ENCODE measurements around the gene MINDY2.

Gene MINDY2

DNA sequence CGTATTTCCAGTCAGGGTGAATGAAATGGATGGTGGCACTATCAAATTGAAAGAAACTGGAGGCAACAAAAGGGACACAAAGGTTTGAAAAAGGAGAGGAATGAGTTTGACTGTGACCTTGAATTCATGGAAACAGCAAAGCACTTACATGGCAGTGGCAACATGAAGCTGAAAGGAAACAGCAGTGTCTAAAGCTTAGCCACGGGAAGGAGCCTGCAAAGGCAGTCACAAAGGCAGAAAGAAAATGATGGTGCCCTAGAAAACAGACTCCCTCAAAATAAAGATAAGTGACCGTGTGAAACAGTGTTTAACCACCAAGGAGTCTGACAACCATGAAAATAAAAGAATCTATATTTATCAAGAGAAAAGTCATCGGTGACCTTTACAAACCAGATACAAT lies 111.1 kb downstream of the MINDY2 start:
- TF ChIP-seq TAF1 (IDR thresholded peaks at IDR 0.05; ENCODE audit: borderline replicate concordance, insufficient read depth, low read length) (no peak), SIN3A (IDR thresholded peaks at IDR 0.05; ENCODE audit: borderline replicate concordance, insufficient read depth, low read length) (no peak), POLR2AphosphoS5 (IDR thresholded peaks at IDR 0.05; ENCODE audit: low read depth, low read length) (no peak), FOXP2 (optimal IDR thresholded peaks at IDR 0.05; ENCODE audit: borderline replicate concordance, extremely low read depth, extremely low read length, insufficient read depth) (no peak)
- TF ChIP-seq, protein P1, sequence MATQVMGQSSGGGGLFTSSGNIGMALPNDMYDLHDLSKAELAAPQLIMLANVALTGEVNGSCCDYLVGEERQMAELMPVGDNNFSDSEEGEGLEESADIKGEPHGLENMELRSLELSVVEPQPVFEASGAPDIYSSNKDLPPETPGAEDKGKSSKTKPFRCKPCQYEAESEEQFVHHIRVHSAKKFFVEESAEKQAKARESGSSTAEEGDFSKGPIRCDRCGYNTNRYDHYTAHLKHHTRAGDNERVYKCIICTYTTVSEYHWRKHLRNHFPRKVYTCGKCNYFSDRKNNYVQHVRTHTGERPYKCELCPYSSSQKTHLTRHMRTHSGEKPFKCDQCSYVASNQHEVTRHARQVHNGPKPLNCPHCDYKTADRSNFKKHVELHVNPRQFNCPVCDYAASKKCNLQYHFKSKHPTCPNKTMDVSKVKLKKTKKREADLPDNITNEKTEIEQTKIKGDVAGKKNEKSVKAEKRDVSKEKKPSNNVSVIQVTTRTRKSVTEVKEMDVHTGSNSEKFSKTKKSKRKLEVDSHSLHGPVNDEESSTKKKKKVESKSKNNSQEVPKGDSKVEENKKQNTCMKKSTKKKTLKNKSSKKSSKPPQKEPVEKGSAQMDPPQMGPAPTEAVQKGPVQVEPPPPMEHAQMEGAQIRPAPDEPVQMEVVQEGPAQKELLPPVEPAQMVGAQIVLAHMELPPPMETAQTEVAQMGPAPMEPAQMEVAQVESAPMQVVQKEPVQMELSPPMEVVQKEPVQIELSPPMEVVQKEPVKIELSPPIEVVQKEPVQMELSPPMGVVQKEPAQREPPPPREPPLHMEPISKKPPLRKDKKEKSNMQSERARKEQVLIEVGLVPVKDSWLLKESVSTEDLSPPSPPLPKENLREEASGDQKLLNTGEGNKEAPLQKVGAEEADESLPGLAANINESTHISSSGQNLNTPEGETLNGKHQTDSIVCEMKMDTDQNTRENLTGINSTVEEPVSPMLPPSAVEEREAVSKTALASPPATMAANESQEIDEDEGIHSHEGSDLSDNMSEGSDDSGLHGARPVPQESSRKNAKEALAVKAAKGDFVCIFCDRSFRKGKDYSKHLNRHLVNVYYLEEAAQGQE (IDR thresholded peaks at IDR 0.05; ENCODE audit: insufficient read depth in 1 of 2, low read depth in 2 of 2, low read length in 2 of 2) = no peak

DNA sequence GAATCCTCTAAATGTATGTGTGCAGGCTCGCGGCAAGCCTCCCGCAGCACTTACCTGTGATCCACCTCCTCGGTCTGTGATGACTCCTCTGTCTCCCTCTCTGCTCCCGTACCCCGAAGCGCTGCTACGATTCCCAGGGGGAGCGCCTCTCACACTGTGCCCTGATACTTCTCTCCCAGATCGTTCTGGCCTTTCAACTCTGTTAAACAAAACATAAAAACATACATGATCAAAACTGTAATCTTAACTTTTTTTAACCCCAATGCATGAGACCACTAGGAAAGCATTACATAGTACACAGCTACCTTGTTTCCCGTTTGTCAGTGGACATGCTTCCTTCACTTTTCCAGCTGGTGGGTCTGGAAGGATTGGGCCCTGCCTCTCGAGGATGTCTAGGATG lies 115.8 kb downstream of the MINDY2 start:
- no peak for TF ChIP-seq TAF1 (IDR thresholded peaks at IDR 0.05; ENCODE audit: borderline replicate concordance, insufficient read depth, low read length)
- TF ChIP-seq FOXP2 (optimal IDR thresholded peaks at IDR 0.05; ENCODE audit: borderline replicate concordance, extremely low read depth, extremely low read length, insufficient read depth) = no peak
- no peak for TF ChIP-seq SIN3A (IDR thresholded peaks at IDR 0.05; ENCODE audit: borderline replicate concordance, insufficient read depth, low read length)
- no peak for TF ChIP-seq POLR2AphosphoS5 (IDR thresholded peaks at IDR 0.05; ENCODE audit: low read depth, low read length)
- TF ChIP-seq, protein P1 (IDR thresholded peaks at IDR 0.05; ENCODE audit: insufficient read depth in 1 of 2, low read depth in 2 of 2, low read length in 2 of 2) = no peak

DNA sequence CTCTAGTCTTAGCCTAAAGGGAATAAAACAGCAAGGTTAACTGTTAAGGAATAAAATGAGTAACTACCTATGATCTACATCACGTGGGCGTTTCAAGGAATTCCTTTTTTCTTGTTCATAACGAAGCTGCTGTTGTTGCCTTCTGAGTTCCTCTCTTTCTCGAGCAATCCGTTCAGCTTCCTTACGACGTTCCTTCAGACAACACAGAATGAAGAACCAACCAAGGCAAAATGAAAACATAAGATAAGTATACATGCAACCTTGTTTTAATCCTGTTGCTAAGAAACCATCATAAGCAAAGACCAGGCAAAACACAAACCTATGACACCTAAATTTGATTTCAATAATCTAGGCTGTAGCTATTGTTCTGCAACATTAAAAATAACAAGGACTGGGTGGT lies 118.3 kb downstream of the MINDY2 start:
- TF ChIP-seq SIN3A (IDR thresholded peaks at IDR 0.05; ENCODE audit: borderline replicate concordance, insufficient read depth, low read length) (no peak), TAF1 (IDR thresholded peaks at IDR 0.05; ENCODE audit: borderline replicate concordance, insufficient read depth, low read length) (no peak), POLR2AphosphoS5 (IDR thresholded peaks at IDR 0.05; ENCODE audit: low read depth, low read length) (no peak), FOXP2 (optimal IDR thresholded peaks at IDR 0.05; ENCODE audit: borderline replicate concordance, extremely low read depth, extremely low read length, insufficient read depth) (no peak)
- TF ChIP-seq, protein P1 (IDR thresholded peaks at IDR 0.05; ENCODE audit: insufficient read depth in 1 of 2, low read depth in 2 of 2, low read length in 2 of 2) = no peak

DNA sequence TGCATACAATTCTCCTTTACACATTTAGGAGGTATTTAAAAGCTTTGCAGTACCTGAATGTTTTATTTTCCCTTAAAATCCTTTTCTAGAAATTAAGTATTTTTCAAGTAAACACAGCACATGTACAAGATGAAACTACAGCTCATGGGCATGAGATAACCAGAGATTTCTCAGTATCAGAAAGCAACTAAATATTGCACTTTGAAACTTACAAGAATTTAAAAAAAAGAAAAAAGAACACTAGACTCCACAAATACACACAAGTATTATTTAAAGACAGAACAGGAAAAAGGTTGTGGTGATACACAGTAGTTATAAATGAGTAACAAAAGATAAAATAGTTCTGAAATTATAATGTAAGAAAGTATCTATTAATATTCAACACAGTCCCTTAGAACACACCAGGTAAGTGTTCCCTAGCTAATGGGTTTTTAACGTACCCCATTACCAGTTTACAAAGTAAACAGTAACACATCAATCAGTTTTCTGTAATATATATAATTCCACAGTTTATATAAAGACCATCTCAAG lies 127.1 kb downstream of the MINDY2 start:
- TF ChIP-seq POLR2AphosphoS5 (IDR thresholded peaks at IDR 0.05; ENCODE audit: low read depth, low read length) (no peak), SIN3A (IDR thresholded peaks at IDR 0.05; ENCODE audit: borderline replicate concordance, insufficient read depth, low read length) (no peak), TAF1 (IDR thresholded peaks at IDR 0.05; ENCODE audit: borderline replicate concordance, insufficient read depth, low read length) (no peak), FOXP2 (optimal IDR thresholded peaks at IDR 0.05; ENCODE audit: borderline replicate concordance, extremely low read depth, extremely low read length, insufficient read depth) (no peak)
- TF ChIP-seq, protein P1 (IDR thresholded peaks at IDR 0.05; ENCODE audit: insufficient read depth in 1 of 2, low read depth in 2 of 2, low read length in 2 of 2) = no peak

DNA sequence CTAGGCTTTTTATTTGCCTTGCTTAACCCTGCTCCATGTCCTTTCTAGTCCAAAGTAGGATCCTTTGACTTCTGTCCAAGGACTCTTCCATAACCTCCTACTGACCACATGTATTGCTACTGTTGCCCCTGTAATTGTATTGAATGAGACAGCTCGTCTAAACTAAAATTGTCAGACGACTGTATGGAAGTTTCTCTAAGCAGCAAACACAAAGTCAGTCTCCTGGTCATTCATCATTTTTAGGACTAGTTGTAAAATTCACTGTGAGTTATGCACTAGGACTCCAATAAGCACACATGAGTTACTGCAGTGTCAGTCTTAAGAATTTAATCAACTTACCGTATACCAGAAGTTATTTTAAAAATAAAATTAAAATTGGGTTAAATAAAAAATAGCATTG lies 129.5 kb downstream of the MINDY2 start:
- TF ChIP-seq TAF1 (IDR thresholded peaks at IDR 0.05; ENCODE audit: borderline replicate concordance, insufficient read depth, low read length) = no peak
- TF ChIP-seq SIN3A (IDR thresholded peaks at IDR 0.05; ENCODE audit: borderline replicate concordance, insufficient read depth, low read length) = no peak
- TF ChIP-seq FOXP2 (optimal IDR thresholded peaks at IDR 0.05; ENCODE audit: borderline replicate concordance, extremely low read depth, extremely low read length, insufficient read depth) = no peak
- TF ChIP-seq, protein P1 (IDR thresholded peaks at IDR 0.05; ENCODE audit: insufficient read depth in 1 of 2, low read depth in 2 of 2, low read length in 2 of 2) = no peak
- no peak for TF ChIP-seq POLR2AphosphoS5 (IDR thresholded peaks at IDR 0.05; ENCODE audit: low read depth, low read length)

Data from PFSK-1 (cell line).